HG03025 (cell line): ENCODE results near the gene ARHGAP40.

ENCODE experiments used
- ATAC-seq: cut with Tn5 transposase; IDR thresholded peaks from one replicate; pipeline ENCODE4 v1.9.1; 2021; ENCODE audit warnings: mild to moderate bottlenecking, moderate library complexity; ENCODE audit not compliant: unreplicated experiment, low FRiP score

ARHGAP40 gene

DNA sequence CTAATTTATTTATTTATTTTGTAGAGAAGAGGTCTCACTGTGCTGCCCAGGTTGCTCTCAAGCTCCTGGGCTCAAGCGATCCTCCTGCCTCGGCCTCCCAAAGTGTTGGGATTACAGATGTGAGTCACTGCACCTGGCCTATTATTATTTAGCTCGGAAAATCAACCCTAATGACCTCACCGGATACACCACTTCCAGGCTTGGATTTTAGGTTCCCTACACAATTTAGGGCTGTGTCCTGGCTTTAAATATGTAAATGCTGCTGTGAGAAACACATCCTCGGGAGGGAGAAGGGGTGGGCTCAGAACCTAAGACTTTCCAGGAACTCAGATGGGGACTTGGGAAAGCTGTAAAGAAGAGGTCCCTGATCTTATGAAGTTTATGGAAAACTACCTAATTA, 71.7 kb downstream of the ARHGAP40 start:
- no peak for ATAC-seq

DNA sequence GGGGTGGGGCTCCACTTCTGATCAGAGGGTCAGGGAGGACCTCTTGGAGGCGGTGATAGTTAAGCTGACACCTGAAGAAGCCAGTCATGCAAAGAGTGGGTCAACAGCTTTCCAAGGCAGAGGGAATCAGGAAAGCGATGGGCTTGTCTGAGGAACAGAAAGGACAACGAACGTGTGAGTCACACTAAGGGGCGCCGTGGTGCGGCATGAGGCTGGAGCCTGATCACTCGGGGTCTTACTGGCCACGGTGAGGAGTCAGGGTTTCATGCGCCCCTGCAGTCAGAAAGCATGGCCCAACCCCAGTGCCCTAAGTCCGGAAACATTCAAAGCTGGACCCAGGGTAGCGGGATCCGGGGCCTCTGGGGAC, 72.1 kb downstream of the ARHGAP40 start:
- ATAC-seq, result no peak

DNA sequence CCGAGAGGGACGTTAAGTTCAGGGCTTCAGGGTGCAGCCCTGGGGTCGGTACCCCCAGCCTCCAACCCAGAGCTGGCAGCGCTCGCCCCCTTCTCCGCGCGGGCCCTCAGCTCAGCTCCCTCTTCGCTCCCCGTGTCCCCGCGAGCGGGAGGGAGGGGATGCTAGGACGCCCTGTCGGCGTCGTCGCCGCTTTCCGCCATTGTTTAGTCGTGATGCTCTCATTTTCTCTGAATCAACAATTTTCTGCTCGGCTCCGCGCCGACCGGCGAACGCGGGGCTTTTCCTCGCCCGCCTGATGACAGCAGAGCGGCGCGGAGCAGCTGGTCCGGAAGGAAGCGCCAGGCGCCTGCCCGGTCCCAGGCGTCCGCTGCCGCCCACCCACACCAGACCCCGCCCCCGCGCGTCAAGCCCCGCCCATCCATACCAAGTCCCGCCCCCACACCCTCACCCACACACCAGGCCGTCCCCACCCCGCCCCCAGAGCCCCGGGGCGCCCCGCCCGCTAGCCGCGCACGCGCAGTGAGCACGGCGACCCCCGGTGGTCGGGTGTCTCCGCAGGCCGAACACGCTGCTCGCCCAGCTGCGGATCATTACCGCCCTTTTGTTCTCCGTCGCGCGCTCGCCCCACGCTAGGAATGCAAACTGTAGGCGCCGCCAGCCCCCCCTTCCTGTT, 72.6 kb downstream of the ARHGAP40 start:
- no peak for ATAC-seq

DNA sequence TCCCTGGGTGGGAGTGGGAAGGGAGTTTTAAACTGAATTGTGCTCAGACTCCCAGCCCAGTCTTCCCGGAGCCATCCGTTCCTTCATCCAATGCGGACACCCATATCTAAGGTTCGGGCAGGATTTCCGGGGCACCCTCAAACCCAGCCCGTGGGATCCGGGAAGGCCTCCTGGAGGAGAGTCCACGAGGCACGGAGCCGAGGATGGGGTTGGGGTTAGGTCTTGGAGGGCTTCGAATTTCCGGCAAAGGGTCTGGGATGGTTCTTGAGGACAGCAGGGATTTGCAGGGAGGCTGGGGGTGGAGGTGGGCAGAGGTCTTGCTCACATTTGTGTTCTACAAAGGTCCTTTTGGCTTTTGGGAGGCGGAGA, 73.1 kb downstream of the ARHGAP40 start:
- ATAC-seq, result no peak

DNA sequence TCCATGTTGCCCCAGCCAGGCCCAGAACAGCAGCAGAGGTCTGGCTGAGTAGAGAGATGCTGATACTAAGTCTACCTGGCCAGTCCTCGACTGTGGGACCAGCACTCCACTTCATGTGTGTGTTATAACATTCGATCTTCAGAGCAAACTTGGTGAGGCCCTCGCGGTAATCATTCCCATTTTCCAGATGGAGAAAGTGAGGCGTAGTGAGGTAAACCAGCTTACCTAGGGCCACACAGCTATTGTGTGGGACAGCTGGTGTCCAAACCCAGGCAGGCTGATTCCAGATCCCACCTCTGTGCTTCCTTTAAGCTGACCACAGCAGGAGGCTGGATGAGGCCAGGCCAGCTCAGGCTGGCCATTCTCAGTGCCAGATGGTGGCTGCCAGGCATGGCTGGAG, 75.0 kb downstream of the ARHGAP40 start:
- ATAC-seq, result no peak

DNA sequence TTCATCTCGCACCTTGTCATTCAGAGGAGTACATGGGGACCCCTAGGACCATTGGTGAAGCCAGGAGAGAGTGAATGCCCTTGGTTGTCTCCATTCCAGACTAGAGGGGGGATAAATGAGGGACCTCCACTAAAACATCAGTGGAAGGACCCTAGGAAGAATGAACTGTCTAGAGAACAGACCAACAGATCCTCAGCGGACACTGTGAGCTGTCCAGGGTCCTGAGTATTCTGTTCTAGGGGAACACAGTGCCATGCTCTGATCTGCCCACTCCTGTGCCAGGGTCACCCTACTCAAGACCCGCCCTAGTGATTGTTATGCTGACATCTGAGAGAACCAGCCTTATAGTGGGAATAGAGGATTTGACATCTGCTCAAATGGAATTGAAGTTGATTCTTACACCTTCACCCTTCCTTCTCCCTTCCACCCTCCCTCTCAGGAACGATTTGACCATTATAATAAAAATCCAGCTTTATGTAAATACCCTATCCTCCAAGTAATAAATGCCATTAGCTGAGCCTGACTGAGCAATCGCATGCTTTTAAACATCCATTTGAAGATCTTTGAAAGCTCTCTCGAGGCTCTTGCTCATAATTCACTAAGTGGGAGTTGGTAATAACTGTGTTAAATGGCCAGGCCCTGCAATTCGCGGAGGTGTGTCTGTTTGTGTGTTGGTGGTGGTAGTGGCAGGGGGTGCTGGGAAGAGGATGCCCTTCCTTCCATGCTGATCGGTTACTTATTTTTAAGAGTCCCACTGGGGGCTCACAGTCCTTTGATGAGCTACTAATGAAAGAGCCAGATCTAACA, 79.1 kb downstream of the ARHGAP40 start:
- ATAC-seq, result no peak

DNA sequence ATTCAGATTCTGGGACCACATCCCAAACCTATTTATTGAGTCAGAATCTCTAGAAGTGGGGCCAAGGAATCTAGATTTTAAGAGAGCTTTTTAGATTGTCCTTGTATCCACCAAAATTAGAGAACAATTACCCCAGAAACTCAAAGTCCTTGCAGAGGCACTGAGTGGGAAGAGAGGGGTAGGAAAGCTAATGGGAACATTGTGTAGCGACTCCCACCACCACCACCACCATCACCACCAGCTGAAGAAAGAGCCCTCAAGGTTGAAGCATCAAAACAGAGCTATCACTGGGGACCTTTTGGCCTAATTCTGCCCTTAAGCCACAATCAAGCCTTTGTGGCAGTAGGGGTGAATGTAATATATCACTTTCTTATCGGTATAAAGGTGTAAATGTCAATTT, 83.7 kb downstream of the ARHGAP40 start:
- ATAC-seq, result no peak

DNA sequence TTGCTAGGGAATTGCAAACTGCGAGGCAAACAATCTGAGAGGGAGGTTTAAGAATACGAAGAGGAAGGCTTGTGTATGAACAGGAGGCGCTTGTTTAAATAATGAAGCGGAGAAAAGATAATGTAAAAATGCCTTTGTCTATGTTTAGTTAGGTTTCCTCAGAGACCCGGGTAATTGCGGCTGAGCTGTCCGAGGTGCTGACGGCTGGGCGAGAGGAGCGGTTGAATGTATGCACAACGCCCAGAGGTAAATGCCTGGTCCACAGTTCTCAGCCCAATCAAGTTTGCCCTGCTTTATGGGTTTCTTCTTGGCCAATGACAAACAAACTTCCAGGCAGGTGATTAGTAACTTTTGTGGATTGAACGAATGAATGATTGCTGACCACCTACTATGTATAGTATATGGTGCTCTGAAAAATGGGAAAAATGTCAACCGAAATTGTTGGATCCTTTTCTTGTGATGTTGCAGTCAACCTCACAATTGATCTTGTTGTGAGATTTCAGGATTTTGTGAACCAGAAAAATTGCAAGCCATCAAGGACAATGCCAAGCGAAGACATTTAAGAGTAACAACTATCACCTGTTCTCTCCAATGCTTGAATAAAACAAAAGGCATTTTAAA, 84.4 kb downstream of the ARHGAP40 start:
- no peak for ATAC-seq

DNA sequence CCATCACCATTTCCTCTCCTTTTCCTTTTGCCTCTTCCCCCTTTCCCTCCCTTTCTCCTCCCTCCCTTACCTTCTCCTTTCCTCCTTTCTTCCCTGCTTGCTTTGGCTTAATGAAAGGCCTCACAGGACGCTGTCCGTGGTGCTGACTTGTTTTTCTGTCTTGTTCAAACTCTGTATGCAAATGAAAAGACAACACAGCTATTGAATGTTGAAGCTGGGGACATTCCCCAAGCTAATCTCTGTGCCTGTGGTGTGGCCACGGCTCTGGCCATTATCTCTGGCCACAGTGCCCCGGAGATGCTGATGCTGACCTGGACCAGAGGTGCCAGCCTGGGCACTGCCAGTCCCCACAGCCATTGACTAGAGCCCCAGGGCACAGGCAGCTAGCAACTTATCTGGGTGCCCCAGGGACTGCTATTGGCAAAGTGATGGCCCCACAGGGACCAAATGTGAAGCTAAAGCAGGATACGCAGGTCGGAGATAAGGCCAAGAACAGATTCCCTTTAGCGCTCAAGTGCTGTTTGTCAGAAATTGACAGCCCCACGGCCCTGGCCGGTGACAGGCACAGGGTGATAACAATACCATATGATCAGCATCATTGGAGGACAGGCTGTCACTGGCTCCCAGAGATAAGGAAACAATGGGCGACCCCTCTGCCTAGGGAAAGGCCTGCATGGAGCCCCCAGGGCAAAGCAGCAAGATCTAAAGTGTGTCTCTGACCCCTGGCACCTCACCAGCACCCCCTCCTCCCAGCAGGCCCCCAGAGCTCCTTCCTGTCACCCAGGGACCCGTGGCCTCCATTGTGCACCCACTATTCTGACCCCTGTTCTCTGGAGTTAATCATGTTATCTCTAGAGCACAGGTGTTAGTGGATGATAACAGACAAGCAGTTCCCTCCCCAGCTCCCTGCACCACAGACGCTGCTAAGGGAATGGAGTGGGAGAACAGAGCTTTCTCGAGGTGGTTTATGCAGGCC, 91.1 kb downstream of the ARHGAP40 start:
- no peak for ATAC-seq

DNA sequence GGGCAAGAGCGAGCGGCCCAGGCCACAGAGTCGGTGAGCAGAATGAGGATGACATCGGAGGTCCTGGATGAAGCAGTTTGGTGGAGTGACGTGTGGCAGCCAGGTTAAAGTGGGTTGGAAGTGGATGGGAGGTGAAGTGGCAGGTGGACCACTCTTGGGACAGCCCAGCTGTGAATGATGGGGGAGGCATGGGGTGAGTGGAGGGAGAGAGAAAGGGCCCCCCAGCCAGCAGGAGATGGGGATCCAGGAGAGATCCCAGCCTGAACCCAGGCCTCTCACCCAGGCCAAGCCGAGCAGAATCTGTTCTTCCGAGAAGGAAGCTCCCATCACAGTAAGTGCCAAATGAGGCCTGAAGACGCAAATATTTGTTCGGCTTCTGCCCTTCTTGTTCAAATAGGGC, 95.7 kb downstream of the ARHGAP40 start:
- ATAC-seq, result no peak

DNA sequence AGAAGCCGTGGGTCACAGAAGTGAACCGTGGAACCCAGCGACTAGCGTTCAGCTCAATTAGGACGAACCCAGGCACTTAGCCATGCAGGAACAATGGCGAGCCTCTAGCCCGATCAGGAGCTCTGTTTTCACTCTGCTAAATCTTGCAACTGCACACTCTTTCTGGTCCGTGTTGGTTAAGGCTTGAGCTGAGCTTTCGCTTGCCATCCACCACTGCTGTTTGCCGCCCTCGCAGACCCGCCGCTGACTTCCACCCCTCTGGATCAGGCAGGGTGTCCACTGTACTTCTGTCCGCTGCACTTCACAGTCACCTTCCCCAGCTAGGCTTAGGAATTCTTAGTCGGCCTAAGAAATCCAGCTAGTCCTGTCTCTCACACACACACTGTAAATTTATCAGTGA, 96.9 kb downstream of the ARHGAP40 start:
- ATAC-seq, result no peak

DNA sequence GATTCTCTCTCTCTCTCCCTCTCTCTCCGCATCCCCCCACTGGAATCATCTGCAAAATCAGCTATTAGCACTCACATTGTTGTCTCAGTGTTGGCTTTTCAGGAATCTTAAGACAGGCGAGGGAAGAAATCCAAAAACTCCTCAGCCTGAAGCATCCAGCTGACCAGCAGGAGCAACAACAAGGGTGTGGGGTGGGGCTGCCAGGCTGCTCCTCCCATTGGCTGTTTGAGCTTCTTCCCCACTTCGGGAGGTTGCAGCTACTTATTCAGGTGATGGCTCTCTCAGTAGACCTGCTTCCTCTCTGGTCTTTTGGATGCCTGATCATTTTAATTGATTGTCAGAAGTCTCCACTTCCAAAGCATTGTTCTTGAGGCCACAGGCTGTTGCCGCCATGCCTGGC, 98.5 kb downstream of the ARHGAP40 start:
- no peak for ATAC-seq
